ENCODE measurements around the gene SEPHS2.
"Not testable (repeated sequence)": the region's sequence is repeated elsewhere in the genome, so short reads cannot be mapped to it uniquely, and the experiment has no call there.

SEPHS2 gene, protein sequence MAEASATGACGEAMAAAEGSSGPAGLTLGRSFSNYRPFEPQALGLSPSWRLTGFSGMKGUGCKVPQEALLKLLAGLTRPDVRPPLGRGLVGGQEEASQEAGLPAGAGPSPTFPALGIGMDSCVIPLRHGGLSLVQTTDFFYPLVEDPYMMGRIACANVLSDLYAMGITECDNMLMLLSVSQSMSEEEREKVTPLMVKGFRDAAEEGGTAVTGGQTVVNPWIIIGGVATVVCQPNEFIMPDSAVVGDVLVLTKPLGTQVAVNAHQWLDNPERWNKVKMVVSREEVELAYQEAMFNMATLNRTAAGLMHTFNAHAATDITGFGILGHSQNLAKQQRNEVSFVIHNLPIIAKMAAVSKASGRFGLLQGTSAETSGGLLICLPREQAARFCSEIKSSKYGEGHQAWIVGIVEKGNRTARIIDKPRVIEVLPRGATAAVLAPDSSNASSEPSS

DNA sequence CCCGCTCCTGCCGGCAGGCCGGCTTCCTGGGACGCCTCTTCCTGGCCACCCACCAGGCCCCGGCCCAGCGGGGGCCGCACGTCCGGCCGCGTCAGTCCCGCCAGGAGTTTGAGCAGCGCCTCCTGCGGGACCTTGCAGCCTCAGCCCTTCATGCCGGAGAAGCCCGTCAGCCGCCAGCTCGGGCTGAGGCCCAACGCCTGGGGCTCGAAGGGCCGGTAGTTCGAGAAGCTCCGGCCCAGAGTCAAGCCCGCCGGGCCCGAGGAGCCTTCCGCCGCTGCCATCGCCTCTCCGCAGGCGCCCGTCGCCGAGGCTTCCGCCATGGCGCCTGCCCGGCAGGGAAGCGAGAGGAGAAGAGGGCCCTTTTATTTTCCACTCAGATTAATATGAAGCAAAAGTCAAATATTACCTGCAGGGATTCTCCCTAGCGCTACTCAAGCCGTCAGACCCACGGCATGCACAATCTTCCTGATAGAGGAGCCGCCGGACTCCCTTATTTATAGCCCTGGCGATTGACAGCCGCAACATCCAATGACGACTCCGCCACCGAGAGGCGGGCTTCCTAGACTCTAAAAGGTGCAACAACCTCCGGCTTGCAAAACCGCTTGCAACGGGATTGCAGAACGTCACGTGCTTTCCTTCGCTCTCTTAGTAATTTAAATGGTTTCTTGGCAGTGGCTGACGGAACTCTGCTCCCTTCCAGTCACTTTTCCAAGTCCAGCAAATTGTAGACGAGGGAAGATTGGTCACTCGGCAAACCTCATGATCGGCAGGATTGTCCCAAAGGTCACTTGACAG, at the start of gene SEPHS2:
Gene SEPHS2 (minus strand): TSS at position 467 of the 795 bp plus-strand sequence. CDS start 147 bp downstream, at position 320.
- DNase-seq, result peak; percentile 89 to 98 (median 95)

DNA sequence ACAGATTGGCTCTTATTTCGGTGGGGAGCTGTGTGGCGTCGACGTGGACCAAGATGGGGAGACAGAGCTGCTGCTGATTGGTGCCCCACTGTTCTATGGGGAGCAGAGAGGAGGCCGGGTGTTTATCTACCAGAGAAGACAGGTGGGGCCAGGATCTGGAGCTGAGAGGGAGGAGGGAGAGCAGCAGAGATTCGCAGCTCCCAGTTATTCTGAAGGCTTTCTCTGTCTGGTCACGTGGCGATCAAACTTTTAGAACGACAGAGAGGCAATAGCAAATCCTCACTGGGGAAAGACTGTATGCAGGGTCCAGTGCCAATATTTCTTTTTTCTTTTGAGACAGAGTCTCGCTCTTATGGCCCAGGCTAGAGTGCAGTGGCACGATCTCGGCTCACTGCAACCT, 49.0 kb upstream of the SEPHS2 start:
- DNase-seq, result peak in 1 of 3 experiments; percentile 22

DNA sequence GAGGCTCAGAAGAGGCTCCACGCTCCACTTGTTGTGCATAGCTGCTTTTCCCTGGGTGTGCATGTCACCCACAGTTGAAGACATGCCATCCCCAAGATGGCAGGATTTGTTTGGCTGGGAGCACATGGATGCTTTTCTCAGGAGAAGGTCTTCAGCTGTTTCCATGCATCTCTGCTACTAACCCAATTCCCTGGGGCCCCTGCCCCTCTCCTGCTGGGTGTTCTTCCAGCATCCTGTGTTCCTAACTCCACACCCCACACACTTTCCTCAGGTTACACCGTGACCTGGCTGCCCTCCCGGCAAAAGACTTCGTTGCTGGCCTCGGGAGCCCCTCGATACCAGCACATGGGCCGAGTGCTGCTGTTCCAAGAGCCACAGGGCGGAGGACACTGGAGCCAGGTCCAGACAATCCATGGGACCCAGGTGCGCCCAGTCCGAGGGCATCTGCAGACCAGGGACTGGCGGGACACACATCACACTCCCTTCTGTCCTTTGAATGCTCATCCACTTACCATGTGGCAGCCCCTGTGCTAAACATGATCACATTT, 48.3 kb upstream of the SEPHS2 start:
- DNase-seq, result no peak

DNA sequence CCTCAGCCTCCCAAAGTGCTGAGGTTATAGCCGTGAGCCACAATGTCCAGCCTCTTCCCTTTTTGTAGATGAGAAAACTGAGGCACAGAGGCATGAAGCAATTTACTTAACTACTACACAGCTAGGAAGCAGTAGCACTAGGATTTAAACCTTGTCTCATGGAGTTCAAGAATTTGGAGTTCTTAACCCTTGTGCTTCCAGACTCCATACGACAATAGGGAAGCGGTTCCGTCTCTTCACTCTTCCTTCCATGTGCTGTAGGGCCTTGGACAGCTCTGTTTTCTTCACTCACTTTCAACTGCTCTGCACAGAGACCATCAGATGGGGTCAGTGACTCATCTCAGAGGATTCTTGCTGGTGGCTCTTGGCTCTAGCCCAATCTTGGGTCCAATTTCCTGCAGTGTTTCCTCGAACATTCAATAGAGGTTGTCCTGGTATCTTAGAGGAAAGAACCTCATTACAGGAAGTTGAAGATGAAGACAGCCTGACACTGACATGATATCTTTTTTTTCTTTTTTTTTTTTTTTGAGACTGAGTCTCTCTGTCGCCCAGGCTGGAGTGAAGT, 46.2 kb upstream of the SEPHS2 start:
- DNase-seq, result no peak

DNA sequence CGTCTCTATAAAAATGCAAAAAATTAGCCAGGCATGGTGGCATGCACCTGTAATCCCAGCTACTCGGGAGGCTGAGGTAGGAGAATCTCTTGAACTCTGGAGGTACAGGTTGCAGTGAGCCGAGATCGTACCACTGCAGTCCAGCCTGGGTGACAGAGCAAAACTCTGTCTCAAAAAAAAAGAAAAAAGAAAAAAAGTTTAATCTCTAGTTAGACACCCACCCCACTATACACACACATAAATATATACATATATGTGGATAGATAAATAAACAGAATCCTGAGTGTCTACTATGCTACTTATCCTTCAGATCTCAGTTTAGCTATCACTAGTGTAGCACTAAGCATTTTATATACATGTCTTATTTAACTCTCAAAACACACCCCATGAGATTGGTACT, 45.6 kb upstream of the SEPHS2 start:
- no peak for DNase-seq

DNA sequence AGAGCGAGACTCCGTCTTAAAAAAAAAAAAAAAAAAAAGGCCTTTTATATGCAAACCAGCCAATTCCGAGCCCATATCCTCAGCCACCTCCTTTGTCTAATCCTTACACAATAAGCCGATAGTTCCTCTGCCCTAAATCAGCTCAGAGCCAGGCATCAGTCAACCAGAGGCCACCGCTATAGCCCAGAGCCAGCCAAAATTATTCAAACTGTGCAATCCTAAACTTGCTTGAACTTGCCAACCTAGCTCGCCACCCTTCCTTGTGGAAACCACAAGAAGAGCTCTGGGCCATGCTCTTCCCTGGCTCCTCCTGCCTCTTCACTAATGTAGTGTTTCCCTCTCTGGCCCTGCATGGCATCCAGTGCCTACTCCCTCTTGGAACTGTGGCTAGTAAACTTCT, 44.5 kb upstream of the SEPHS2 start:
- no peak for DNase-seq

DNA sequence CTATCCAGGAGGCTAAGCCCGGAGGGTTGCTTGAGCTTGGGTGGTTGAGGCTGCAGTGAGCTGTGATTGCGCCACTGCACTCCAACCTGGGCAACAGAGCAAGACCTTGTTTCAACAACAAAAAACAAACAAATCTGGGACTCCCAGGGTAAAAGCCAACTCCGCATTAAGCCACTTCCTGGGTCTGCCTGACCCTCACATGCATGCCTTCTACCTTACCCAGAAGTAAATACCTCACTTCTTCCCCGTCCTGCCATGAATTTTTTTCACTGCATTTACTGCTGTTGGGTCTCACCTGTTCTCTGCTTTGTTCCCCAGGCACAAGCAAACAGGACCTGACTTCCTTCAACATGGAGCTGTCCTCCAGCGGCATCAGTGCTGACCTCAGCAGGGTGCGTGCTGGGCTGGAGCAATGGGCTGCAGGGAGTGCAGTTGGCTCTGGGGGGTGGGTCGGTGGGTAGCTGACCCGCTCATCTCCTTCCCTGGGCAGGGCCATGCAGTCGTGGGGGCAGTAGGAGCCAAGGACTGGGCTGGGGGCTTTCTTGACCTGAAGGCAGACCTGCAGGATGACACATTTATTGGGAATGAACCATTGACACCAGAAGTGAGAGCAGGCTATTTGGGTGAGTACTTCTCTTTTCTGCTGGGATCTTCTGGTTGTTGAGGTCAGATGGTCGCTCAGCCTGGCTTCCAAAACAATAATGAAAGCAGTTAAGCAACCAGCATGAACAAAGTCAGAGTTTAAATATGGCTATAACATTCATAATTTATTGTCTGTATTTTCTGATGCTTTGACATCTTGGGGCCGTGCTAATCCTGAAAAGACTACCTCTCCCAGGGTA, 43.3 kb upstream of the SEPHS2 start:
- DNase-seq, result no peak

DNA sequence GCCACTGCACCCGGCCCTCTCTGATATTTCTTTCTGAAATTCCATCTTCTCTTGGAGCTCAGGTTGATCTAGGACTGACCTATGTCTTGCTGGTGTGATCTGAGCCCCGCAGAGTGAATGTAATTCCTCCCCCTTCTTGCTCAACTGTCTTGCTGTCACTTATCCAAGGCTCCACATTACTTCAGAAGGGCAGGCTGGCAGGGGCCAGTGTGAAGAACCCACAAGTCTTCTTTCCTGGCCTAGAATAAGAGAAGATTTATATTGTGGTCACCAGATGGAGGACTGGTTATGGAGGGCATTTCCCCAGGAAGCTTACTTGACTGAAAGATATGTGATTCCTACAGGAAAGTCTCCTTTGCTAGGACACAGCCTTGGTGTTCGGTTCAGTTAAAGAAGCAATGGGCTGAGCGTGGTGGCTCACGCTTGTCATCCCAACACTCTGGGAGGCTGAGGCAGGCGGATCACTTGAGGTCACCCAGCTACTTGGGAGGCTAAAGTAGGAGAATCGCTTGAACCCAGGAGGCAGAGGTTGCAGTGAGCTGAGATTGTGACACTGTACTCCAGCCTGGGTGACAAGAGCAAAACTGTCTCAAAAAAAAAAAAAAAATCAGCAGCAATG, 40.3 kb upstream of the SEPHS2 start:
- DNase-seq, result no peak

DNA sequence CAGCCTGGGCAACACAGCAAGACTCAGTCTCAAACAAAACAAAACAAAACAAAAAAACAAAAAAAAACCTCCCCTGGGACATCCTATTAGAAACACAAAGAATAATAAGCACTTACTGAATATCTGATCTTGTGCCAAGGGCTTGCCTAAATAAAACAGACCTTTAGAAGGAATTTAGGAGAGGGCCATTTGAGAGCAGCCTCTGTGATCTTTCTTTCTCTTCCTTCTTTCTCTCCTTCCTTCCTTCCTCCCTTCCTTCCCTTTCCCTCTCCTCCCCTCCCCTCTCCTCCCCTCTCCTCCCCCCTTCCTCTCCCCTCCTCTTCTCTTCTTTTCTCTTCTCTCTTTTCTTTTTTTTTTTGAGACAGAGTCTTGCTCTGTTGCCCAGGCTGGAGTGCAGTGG, 39.2 kb upstream of the SEPHS2 start:
- no peak for DNase-seq

DNA sequence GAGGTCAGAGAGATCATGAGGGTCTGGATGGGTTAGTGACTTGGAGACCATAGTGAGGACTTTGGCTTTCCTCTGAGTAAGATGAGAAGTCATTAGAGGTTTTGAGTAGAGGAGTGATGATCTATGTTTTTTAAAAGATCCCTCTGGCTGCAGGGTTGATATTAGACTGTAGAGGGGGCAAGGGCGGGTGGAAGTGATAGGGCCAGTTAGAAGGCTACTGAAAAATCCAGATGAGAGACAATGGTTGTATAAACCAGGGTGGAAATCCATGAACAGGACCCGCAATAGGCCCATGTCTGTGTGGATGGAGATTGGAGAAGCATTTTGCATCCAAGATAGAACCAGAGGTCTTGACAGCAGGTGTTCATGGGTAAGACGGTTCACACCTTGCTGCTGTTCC, 36.7 kb upstream of the SEPHS2 start:
- DNase-seq, result no peak

DNA sequence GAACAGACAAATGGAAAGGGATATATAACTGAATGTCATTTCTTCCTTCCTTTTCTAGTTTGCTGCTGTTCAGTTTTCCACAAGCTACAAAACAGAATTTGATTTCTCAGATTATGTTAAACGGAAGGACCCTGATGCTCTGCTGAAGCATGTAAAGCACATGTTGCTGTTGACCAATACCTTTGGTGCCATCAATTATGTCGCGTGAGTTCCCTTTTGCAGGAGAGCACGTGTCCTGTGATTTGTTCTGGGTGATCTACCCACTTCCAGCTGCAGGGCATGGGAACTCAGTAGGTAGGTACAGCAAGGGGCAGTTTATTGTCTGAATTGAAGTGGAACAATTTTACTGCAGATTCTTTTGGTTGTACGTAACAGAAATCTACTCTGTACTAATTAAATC, 35.7 kb upstream of the SEPHS2 start:
- peak in 1 of 3 experiments; percentile 4 for DNase-seq

DNA sequence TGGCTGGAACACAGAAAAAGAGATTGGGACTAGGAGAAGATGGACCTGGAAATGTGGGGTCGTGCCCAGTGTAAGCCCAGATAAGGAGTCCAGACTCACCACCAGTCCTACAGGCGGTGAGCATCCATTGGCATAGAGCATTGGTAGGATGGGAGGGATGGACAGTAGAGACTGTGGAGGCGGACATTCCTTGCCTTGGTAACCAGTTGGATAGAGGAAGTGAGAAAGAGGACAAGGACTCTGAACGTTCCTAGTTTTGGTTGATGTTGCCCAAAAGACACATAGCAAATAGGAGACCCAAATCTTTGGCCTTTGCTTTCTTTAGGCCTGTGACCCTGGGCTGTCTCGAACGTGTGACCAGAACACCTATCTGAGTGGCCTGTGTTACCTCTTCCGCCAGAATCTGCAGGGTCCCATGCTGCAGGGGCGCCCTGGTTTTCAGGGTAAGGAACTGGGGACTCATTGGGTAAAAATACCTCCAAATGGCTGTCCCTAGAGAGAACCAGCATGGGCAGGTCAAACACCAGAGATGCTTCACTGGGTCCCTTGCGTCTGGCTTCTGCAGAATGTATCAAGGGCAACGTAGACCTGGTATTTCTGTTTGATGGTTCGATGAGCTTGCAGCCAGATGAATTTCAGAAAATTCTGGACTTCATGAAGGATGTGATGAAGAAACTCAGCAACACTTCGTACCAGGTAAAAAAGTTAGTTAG, 33.2 kb upstream of the SEPHS2 start:
- DNase-seq, result no peak

DNA sequence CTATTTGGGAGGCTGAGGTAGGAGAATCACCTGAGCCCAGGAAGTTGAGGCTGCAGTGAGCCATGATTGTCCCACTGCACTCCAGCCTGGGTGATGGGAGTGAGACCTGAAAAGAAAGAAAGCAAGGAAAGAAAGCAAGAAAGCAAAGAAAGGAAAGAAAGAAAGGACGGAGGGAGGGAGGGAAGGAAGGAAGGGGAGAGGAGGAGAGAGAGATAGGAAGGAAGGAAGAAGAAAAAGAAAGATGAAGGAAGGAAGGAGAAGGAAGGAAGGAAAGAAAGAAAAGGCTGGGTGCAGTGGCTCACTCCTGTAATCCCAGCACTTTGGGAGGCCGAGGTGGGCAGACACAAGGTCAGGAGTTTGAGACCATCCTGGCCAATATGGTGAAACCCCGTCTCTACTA, 32.1 kb upstream of the SEPHS2 start:
- DNase-seq, result not testable (repeated sequence)

DNA sequence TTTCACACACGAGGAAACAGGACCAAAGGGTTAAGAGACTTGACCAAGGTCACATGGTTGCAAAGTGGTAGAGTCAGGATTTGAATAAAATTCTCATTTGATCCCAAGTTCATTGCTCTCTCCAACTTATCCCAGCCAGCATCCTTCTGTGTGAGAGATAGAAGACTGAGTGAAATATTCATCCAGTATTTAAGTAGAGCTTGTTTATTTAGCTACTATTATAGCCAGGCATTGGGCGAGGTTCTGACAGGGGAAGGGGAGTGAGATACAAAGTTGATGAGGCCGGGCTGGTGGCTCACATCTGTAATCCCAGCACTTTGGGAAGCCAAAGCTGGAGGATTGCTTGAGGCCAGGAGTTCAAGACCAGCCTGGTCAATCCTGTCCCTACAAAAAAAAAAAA, 31.3 kb upstream of the SEPHS2 start:
- no peak for DNase-seq

DNA sequence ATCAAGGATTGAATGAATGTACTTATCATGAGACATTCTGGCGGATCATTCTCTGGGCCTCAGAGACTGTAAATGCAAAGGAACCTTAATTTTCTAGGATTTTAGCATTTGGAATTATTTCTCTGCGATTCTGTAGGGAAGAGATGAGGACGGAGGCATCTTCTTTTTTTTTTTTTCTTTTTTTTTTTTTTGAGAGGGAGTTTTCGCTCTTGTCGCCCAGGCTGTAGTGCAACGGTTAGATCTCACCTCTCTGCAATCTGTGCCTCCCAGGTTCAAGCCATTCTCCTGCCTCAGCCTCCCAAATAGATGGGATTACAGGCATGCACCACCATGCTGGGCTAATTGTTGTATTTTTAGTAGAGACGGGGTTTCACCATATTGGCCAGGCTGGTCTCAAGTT, 29.0 kb upstream of the SEPHS2 start:
- no peak for DNase-seq

DNA sequence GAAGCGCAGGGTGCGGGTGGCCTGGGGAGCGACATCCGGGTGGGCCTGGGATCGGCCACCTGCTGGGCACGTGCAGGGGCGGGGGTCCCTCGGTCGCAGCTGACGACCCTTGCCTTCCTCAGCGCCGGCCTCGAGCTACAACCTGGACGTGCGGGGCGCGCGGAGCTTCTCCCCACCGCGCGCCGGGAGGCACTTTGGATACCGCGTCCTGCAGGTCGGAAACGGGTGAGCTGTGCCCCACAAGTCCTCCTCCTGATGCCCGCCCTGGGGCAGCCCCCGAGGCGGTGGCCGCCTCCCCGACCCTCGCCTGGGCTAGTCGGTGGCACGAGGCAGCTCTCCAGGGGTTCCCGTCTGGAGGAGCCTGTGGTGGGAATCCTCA, 28.4 kb upstream of the SEPHS2 start:
- DNase-seq, result no peak

DNA sequence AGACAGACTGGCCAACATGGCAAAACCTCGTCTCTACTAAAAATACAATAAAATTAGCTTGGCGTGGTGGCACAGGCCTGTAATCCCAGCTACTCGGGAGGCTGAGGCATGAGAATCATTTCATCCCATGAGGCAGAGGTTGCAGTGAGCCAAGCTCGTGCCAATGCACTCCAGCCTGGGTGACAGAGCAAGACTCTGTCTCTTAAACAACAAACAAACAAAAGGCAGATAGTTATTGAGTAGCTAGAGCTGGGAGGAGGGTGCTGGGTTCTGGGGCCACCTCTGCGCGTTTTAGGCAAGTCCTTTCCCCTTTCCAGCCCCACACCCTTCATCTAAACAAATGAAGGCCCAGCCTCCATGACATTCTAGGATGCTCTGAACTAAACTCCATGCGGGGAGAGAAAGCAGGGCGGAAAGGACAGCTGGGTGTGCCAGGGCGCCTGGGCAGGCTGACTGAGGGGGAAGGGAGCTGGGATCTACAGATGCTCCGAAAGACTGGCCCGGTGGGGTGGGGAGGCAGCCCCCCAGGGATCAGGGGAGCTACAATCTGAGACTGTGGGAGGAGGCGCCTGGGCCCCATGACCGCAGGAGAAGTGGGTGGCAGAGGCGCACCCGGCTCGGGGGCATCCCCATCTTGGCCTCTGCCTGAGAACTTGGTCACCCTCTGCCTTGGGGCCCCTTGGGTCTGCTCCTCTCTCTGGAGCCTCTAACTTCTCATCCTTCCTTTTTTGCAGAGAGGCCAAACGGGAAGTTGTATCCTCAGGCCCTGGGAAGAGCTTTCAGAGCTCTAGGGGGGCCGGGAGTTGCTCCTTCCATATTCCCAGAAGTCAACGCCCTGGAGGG, 27.8 kb upstream of the SEPHS2 start:
- DNase-seq, result no peak

DNA sequence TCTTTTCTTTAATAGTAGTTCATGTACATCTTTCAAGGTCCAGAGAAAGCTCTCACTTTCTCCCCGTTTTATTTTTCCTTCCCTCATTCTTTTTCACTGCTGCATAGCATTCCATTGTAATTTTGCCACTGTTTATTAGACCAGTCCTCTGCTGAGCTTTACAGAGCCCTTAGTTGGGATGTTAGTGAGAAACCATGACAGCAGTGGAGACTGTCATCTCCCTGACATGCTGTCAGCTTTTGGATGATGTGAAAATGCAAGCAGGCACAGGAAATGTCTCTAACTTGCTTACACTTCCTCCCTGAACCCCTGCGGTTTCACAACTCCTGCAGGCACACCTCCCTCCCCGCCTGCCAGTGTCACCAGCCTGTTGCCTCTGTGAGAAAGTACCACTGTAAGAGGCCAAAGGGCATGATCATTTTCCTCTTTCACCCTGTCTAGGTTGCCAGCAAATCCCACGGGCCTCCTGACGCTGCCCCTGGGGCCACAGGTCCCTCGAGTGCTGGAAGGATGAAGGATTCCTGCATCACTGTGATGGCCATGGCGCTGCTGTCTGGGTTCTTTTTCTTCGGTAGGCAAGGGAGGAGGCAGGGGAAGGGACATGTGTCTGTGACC, 26.8 kb upstream of the SEPHS2 start, which contains the start of gene ITGAL:
Gene ITGAL (plus strand): TSS at position 415 of the 615 bp plus-strand sequence. CDS start 96 bp downstream, at position 511.
- DNase-seq, result no peak

DNA sequence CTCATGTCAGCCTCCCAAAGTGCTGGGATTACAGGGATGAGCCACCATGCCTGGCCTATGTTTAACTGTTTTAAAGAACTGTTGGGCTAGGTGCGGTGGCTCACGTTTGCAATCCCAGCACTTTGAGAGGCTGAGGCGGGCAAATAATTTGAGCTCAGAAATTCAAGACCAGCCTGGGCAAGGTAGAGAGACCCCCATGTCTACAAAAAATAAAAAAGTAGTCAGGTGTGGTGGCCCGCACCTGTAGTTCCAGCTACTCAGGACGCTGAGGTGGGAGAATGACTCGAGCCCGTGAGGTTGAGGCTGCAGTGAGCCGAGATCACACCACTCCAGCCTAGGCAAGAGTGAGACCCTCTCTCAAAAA, 24.9 kb upstream of the SEPHS2 start:
- no peak for DNase-seq

DNA sequence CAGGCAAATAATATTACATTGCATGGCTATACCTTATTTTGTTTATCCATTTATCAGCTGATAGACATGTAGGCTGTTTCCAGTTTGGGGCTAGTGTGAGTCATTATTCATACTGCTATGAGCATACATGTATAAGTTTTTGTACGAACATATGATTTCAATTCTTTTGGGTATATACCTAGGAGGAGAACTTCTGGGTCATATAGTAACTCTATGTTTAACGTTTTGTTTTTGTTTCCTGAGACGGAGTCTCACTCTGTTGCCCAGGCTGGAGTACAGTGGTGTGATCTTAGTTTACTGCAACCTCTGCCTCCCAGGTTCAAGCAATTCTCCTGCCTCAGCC, 24.5 kb upstream of the SEPHS2 start:
- DNase-seq, result no peak

All from NCI-H1417 (cell line).